ENCODE results near the gene C16orf86.

C16orf86 gene

GRCh38 chr16:67636713-67637112, 29.9 kb upstream of the C16orf86 start:
- H2AFZ ChIP-seq (ENCODE audit: low read length), result no peak overlapping the region
- no peaks in the 10 kb centered on the region for H3K9me3 ChIP-seq (replicated peaks; ENCODE audit: insufficient read depth, low read length)
- peaks cover 15% of the 10 kb centered on the region for H3K79me2 ChIP-seq (ENCODE audit: low read length)
- H3K4me3 ChIP-seq (ENCODE audit: low read length), result no peak overlapping the region
- H3F3A ChIP-seq (ENCODE audit: insufficient read depth, low read length), result no peaks in the 10 kb centered on the region
- no peak for DNase-seq
- no peak for TF ChIP-seq EZH2 (optimal IDR thresholded peaks at IDR 0.05; ENCODE audit: low read depth, low read length)
- TF ChIP-seq CTCF (IDR thresholded peaks at IDR 0.05; ENCODE audit: low read length), result no peak
- TF ChIP-seq EZH2phosphoT487 (IDR thresholded peaks at IDR 0.05; ENCODE audit: low read length), result no peak
- H3K9me2 ChIP-seq (replicated peaks; ENCODE audit: insufficient read depth, low read length), result no peaks in the 10 kb centered on the region
- no peaks in the 10 kb centered on the region for H3K4me1 ChIP-seq (ENCODE audit: low read length)
- no peak overlapping the region for H3K4me2 ChIP-seq (ENCODE audit: low read depth, low read length)
- peaks cover 10% of the 10 kb centered on the region for H3K36me3 ChIP-seq (replicated peaks; ENCODE audit: insufficient read depth, low read length)
- no peaks in the 10 kb centered on the region for H4K20me1 ChIP-seq (ENCODE audit: insufficient read depth, low read length)
- no peaks in the 10 kb centered on the region for H3K27me3 ChIP-seq (replicated peaks; ENCODE audit: insufficient read depth, low read length)
- H3K27ac ChIP-seq (ENCODE audit: low read length), result no peak overlapping the region
- no peak overlapping the region for H3K9ac ChIP-seq (ENCODE audit: low read length)

DNA sequence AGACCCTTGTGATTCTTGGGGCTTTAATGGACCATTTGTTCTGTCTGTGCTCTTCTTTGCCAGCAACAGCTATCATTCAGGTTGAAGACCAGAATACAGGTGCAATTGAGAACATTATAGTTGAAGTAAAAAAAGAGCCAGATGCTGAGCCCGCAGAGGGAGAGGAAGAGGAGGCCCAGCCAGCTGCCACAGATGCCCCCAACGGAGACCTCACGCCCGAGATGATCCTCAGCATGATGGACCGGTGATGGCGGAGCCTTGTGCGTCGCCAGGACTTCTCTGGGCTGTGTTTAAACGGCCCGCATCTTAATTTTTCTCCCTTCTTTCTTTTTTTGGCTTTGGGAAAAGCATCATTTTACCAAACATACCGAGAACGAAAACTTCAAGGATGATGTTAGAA, 29.0 kb upstream of the C16orf86 start:
- Histone ChIP-seq H3K4me3 (ENCODE audit: low read length) (no peak overlapping the region), H4K20me1 (ENCODE audit: insufficient read depth, low read length) (no peaks in the 10 kb centered on the region)

GRCh38 chr16:67641779-67642708, 24.6 kb upstream of the C16orf86 start:
- no peaks in the 10 kb centered on the region for H3K27me3 ChIP-seq (replicated peaks; ENCODE audit: insufficient read depth, low read length)
- no peaks in the 10 kb centered on the region for H3F3A ChIP-seq (ENCODE audit: insufficient read depth, low read length)
- H3K4me3 ChIP-seq (ENCODE audit: low read length), result no peak overlapping the region
- H3K9me3 ChIP-seq (replicated peaks; ENCODE audit: insufficient read depth, low read length), result no peaks in the 10 kb centered on the region
- peaks cover 6% of the 10 kb centered on the region; the same call in 1 of the 2 replicates for H3K36me3 ChIP-seq (replicated peaks; ENCODE audit: insufficient read depth, low read length)
- no peak overlapping the region for H2AFZ ChIP-seq (ENCODE audit: low read length)
- H3K4me1 ChIP-seq (ENCODE audit: low read length), result peaks cover 8% of the 10 kb centered on the region
- H3K27ac ChIP-seq (ENCODE audit: low read length), result no peak overlapping the region
- no peaks in the 10 kb centered on the region for H4K20me1 ChIP-seq (ENCODE audit: insufficient read depth, low read length)
- no peak overlapping the region for H3K9ac ChIP-seq (ENCODE audit: low read length)
- TF ChIP-seq EZH2 (optimal IDR thresholded peaks at IDR 0.05; ENCODE audit: low read depth, low read length) (no peak), CTCF (IDR thresholded peaks at IDR 0.05; ENCODE audit: low read length) (no peak), EZH2phosphoT487 (IDR thresholded peaks at IDR 0.05; ENCODE audit: low read length) (no peak)
- no peaks in the 10 kb centered on the region for H3K9me2 ChIP-seq (replicated peaks; ENCODE audit: insufficient read depth, low read length)
- peaks cover 22% of the 10 kb centered on the region for H3K79me2 ChIP-seq (ENCODE audit: low read length)
- no peak overlapping the region for H3K4me2 ChIP-seq (ENCODE audit: low read depth, low read length)
- no peak for DNase-seq

More for the DNA sequence above, 29.0 kb upstream of the C16orf86 start:
- Histone ChIP-seq H3K9me2 (replicated peaks; ENCODE audit: insufficient read depth, low read length) (no peaks in the 10 kb centered on the region), H3K27me3 (replicated peaks; ENCODE audit: insufficient read depth, low read length) (no peaks in the 10 kb centered on the region), H3K27ac (ENCODE audit: low read length) (no peak overlapping the region), H3K4me1 (ENCODE audit: low read length) (no peaks in the 10 kb centered on the region), H3K9ac (ENCODE audit: low read length) (no peak overlapping the region), H3F3A (ENCODE audit: insufficient read depth, low read length) (no peaks in the 10 kb centered on the region), H3K79me2 (ENCODE audit: low read length) (peaks cover 11% of the 10 kb centered on the region; the same call in 1 of the 2 replicates), H2AFZ (ENCODE audit: low read length) (no peak overlapping the region), H3K36me3 (replicated peaks; ENCODE audit: insufficient read depth, low read length) (peaks cover 10% of the 10 kb centered on the region), H3K9me3 (replicated peaks; ENCODE audit: insufficient read depth, low read length) (no peaks in the 10 kb centered on the region), H3K4me2 (ENCODE audit: low read depth, low read length) (no peak overlapping the region)
- DNase-seq, result no peak
- TF ChIP-seq EZH2 (optimal IDR thresholded peaks at IDR 0.05; ENCODE audit: low read depth, low read length), result no peak
- TF ChIP-seq CTCF (IDR thresholded peaks at IDR 0.05; ENCODE audit: low read length), result no peak
- no peak for TF ChIP-seq EZH2phosphoT487 (IDR thresholded peaks at IDR 0.05; ENCODE audit: low read length)

All from MM.1S (cell line).